GM12874 (cell line): ENCODE data around the gene WNT1.

ENCODE experiments used
- TF ChIP-seq, protein P1 (sequence below): IDR thresholded peaks from 2 replicates; pipeline ENCODE4 v1.5.1; 2011; ENCODE audit warnings: low read depth, mild to moderate bottlenecking, control low read depth, low read length, moderate library complexity; ENCODE audit not compliant: insufficient read depth

The WNT1 gene

DNA sequence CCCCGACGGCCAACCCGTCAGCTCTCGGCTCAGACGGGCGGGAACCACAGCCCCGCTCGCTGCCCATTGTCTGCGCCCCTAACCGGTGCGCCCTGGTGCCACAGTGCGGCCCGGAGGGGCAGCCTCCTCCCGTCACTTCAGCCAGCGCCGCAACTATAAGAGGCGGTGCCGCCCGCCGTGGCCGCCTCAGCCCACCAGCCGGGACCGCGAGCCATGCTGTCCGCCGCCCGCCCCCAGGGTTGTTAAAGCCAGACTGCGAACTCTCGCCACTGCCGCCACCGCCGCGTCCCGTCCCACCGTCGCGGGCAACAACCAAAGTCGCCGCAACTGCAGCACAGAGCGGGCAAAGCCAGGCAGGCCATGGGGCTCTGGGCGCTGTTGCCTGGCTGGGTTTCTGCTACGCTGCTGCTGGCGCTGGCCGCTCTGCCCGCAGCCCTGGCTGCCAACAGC, at the start of gene WNT1:
Gene WNT1 (plus strand): TSS at position 32 of the 450 bp plus-strand sequence. CDS start 329 bp downstream, at position 361.
- TF ChIP-seq, protein P1, sequence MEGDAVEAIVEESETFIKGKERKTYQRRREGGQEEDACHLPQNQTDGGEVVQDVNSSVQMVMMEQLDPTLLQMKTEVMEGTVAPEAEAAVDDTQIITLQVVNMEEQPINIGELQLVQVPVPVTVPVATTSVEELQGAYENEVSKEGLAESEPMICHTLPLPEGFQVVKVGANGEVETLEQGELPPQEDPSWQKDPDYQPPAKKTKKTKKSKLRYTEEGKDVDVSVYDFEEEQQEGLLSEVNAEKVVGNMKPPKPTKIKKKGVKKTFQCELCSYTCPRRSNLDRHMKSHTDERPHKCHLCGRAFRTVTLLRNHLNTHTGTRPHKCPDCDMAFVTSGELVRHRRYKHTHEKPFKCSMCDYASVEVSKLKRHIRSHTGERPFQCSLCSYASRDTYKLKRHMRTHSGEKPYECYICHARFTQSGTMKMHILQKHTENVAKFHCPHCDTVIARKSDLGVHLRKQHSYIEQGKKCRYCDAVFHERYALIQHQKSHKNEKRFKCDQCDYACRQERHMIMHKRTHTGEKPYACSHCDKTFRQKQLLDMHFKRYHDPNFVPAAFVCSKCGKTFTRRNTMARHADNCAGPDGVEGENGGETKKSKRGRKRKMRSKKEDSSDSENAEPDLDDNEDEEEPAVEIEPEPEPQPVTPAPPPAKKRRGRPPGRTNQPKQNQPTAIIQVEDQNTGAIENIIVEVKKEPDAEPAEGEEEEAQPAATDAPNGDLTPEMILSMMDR = no peak

DNA sequence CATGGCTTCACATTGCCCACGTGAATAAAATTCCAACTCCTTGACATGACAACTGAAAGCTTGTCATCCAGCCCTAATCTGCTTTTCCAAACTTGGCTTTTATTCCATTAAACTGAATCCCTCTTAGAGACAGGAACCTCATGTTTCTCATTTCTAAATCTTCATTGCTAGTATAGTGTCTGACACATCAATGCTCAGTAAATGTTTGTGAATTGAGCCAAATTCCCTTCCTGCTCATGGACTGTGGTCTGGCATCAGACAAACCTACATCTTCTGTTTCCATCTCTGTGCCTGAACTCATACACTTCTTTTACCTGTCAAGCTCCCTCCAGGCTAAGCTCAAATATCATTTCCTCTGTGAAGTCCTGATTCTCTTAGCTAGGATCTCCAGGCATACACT, 48.6 kb upstream of the WNT1 start:
- TF ChIP-seq, protein P1 = no peak

DNA sequence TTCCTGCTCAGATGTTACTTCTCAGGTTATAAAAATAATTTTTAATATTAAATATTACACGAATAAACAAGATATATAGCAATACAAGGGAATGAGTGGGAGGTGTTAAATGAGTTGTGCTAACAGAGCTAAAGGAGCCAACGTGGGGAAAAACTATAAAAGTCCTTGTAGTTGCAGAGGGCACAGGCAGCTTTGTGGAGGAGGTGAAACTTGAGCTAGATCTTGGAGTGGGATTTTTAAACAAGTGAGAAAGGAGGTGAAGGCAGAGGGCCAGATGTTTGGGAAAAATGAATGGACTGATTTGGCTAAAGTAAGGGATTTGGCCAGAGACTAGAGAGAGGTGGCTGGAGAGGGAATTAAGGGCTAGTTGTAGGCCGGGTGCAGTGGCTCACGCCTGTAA, 47.6 kb upstream of the WNT1 start:
- TF ChIP-seq, protein P1 = no peak

DNA sequence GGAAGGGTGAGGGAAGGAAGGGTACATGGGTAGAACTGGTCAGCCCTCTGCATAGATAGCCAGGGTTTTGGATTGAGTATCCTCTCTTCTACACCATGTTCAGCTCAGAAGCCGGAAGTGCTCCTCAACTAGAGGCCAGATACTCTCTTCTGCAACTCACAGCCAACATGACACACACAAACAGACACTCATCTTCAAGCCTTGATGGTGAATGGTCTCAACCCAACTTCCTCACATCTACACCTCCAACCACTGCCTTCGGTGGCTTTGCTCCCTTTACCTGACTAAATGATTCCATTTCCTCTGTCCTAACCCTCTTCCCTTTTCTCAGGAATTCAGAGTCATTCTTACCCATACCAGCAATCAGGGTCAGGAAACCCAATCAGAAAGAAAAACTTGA, 45.2 kb upstream of the WNT1 start:
- TF ChIP-seq, protein P1 = no peak

DNA sequence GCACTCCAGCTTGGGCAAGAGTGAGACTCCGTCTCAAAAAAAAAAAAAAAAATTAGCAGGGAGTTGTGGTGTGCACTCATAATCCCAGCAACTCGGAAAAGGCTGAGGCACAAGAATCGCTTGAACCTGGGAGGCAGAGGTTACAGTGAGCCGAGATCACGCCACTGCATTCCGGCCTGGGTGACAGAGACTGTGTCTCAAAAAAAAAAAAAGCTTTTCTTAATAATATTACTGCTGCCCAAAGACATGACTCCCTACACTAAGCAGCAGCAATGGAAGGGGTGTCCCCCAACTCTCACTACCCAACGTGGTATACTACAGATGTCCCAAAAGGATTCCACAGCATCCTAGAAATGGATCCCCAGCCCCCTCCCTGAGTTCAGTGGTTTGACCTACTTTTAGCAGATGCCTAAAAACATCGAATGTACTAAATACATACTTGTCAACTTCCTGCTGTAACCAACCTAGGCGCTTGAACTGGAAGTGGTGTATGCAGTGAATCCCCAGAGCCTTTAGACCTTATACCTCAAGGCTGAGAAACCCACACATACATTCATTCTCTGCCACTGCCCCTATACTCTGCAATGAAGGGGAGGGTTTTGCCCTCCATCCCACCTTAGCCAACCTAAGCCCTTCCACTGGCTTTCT, 44.3 kb upstream of the WNT1 start:
- TF ChIP-seq, protein P1 = no peak

DNA sequence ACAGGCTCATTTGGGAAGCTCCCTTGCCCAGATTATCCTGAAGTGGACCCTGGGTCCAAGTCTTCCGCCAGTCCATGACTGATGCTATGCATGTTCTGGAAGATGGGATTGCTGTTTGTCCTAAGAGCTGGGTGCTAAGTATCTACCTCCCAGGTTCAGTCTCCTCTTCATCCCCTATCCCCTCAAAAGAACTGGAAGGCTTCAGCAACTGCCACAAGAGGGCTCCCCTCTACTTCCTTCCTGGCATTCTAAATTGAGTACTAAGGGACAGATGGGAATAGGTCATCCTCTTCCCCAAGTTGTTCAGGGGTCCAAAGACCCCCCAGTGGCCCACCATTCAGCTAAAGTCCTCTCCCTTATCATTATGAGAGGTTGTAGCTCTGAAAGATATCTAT, 43.8 kb upstream of the WNT1 start:
- TF ChIP-seq, protein P1 = 0 out of 2 replicates have a peak, but pooled peaks have one; percentile 11

DNA sequence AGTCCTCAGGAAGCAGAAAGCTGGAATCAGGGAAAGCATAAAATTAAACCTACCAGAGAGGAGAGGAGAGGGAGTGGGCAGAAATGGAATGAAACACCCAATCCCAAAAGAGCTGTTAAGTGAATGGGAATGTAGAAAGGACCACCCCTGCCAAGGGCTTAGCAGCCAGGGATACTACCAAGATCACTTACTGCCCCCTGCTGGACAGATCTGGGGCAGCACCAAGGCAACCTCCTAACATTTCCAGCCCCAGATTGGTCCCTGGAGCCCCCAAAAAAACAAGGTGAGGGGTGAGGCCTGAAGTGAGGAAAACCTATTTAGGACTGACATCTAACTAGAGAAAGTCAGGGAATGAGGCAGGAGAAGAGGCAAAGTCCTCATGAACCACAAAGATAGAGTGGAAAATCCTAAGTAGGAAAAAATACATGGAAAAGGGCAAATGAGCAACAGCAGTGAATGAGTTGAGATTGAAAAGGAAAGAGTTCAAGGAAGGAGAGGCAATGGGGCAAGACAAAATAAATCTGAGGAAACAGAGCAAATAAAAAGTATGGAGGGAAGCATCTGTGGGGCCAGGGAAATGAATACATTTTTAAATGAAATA, 41.6 kb upstream of the WNT1 start:
- TF ChIP-seq, protein P1 = peak; percentile 88
